Trophoblast cell (in vitro differentiated cells and primary cell): Measurements from ENCODE around the gene SYP.

Source experiments
- DNase-seq, 2 donors: peaks; one replicate each; pipeline ENCODE4 v3.0.0-alpha.2; 2016
- H2AFZ ChIP-seq: 2 replicates; pipeline ENCODE4 v1.6.1; 2013; ENCODE audit warnings: low read length, moderate library complexity, mild to moderate bottlenecking; ENCODE audit not compliant: insufficient read depth, poor library complexity
- H2AK5ac ChIP-seq: 2 replicates; pipeline ENCODE4 v1.6.1; 2013; ENCODE audit warnings: mild to moderate bottlenecking, low read length
- H2BK120ac ChIP-seq: 2 replicates; pipeline ENCODE4 v1.6.1; 2013; ENCODE audit warnings: low read length, mild to moderate bottlenecking, moderate library complexity; ENCODE audit not compliant: insufficient read depth, poor library complexity
- H2BK12ac ChIP-seq: 2 replicates; pipeline ENCODE4 v1.6.1; 2013; ENCODE audit warnings: mild to moderate bottlenecking, low read length, moderate library complexity
- H2BK5ac ChIP-seq: 2 replicates; pipeline ENCODE4 v1.6.1; 2013; ENCODE audit warnings: low read length, low read depth, moderate library complexity, mild to moderate bottlenecking; ENCODE audit not compliant: poor library complexity
- H3K14ac ChIP-seq: 2 replicates; pipeline ENCODE4 v1.6.1; 2013; ENCODE audit warnings: mild to moderate bottlenecking, low read length
- H3K18ac ChIP-seq: 2 replicates; pipeline ENCODE4 v1.6.1; 2013; ENCODE audit warnings: mild to moderate bottlenecking, low read length
- H3K23ac ChIP-seq: 2 replicates; pipeline ENCODE4 v1.6.1; 2013; ENCODE audit warnings: low read length
- H3K27ac ChIP-seq: 2 replicates; pipeline ENCODE4 v1.5.1; 2013; ENCODE audit warnings: low read depth, mild to moderate bottlenecking, inconsistent platforms, low read length, moderate library complexity
- H3K27me3 ChIP-seq: 2 replicates; pipeline ENCODE4 v1.6.1; 2013; ENCODE audit warnings: inconsistent platforms, mild to moderate bottlenecking, low read length, moderate library complexity; ENCODE audit not compliant: insufficient read depth
- H3K36me3 ChIP-seq, 2 experiments: 1 replicate in 1 of 2; 2 replicates in 1 of 2; pipeline ENCODE4 v1.6.1; 2013; ENCODE audit warnings: low read length in 2 of 2, mild to moderate bottlenecking in 2 of 2, moderate library complexity in 1 of 2; ENCODE audit not compliant: insufficient read depth in 2 of 2, control insufficient read depth in 1 of 2
- H3K4ac ChIP-seq: 2 replicates; pipeline ENCODE4 v1.6.1; 2013; ENCODE audit warnings: low read depth, mild to moderate bottlenecking, low read length, moderate library complexity
- H3K4me1 ChIP-seq, 2 experiments: 1 replicate in 1 of 2; 2 replicates in 1 of 2; pipeline ENCODE4 v1.6.1; 2013; ENCODE audit warnings: low read length in 2 of 2, mild to moderate bottlenecking in 2 of 2, moderate library complexity in 1 of 2; ENCODE audit not compliant: insufficient read depth in 2 of 2, control insufficient read depth in 1 of 2
- H3K4me2 ChIP-seq: 2 replicates; pipeline ENCODE4 v1.6.1; 2013; ENCODE audit warnings: inconsistent platforms, mild to moderate bottlenecking, low read length, moderate library complexity
- H3K4me3 ChIP-seq: 2 replicates; pipeline ENCODE4 v1.5.1; 2013; ENCODE audit warnings: mild to moderate bottlenecking, low read depth, low read length, inconsistent platforms
- H3K79me1 ChIP-seq: one replicate; pipeline ENCODE4 v1.6.1; 2013; ENCODE audit warnings: low read length
- H3K79me2 ChIP-seq: 2 replicates; pipeline ENCODE4 v1.6.1; 2013; ENCODE audit warnings: low read length, mild to moderate bottlenecking; ENCODE audit not compliant: control insufficient read depth, insufficient read depth, poor library complexity
- H3K9ac ChIP-seq: 2 replicates; pipeline ENCODE4 v1.6.1; 2013; ENCODE audit warnings: mild to moderate bottlenecking, low read length
- H3K9me3 ChIP-seq: 2 replicates; pipeline ENCODE4 v1.6.1; 2013; ENCODE audit warnings: low read depth, mild to moderate bottlenecking, control low read depth, inconsistent platforms, low read length; ENCODE audit not compliant: insufficient read depth
- H4K12ac ChIP-seq: 2 replicates; pipeline ENCODE4 v1.6.1; 2013; ENCODE audit warnings: low read depth, mild to moderate bottlenecking, low read length, moderate library complexity
- H4K8ac ChIP-seq: 2 replicates; pipeline ENCODE4 v1.6.1; 2013; ENCODE audit warnings: low read depth, mild to moderate bottlenecking, low read length, moderate library complexity
- H4K91ac ChIP-seq: one replicate; pipeline ENCODE4 v1.6.1; 2013; ENCODE audit warnings: low read depth, mild to moderate bottlenecking, low read length, moderate library complexity
- WGBS: extraction: QIAGEN DNeasy Blood & Tissue Kit; methylation state at CpG from one replicate; pipeline ENCODE4 v1.1.7; 2013; ENCODE audit warnings: missing lambda C conversion rate; ENCODE audit not compliant: insufficient read length, insufficient coverage; ENCODE audit errors: extremely low coverage; 5-methylcytosine and 5-hydroxymethylcytosine counted together

SYP gene

DNA sequence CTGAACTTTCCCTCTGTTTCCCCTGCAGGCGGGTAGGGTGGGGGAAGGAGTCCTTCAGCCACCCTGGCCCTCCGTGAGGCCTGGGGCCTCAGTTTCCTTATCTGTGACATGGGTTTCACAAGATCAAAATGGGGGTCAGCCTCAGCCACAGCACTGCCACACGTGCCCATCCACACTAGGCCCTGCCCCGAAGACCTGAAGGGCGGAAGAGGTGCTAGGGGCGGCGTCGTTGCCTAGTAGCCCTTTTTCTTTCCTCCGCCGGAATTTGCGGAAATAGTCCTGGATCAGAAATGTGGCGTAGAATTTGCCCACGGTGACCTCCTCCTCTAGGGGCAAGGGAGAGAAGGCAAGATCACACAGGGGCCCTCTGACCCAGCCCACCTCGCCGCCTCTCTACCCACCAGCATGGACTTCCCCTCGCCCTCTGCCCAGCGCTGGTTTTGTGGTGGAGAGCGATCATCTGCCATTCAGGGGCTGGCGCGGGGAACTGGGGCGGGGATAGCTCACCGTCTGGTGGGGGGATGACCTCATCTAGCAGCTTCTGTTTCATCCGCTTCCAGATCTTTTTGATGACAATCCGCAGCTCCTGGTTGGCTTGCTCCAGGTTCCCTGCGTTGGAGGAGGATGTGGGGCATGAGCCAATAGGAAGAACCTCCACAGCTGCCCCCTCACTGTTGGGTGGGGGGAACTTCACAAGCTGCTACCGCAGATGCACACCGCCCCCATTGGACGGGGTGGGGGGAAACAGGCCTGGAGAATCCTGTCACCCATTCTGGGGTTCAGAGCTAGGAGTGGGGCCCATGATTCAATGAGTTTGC lies 9.7 kb upstream of the SYP start:
- H3K27me3 ChIP-seq = no peaks in the 10 kb centered on the region
- no peak overlapping the region for H3K4ac ChIP-seq
- H3K27ac ChIP-seq = no peak overlapping the region
- no peak overlapping the region for H4K12ac ChIP-seq
- H3K4me2 ChIP-seq = no peak overlapping the region
- no peak overlapping the region for H3K14ac ChIP-seq
- no peak overlapping the region for H2BK120ac ChIP-seq
- no CpG with 5 or more reads among the region's 28 CpGs for WGBS
- H3K23ac ChIP-seq = no peak overlapping the region
- H4K91ac ChIP-seq = no peak overlapping the region
- H2AFZ ChIP-seq = no peak overlapping the region
- H3K9ac ChIP-seq = no peak overlapping the region
- no peak overlapping the region for H3K18ac ChIP-seq
- H3K9me3 ChIP-seq = no peaks in the 10 kb centered on the region
- no peaks in the 10 kb centered on the region for H3K79me1 ChIP-seq
- no peak overlapping the region for H2AK5ac ChIP-seq
- H2BK5ac ChIP-seq = no peak overlapping the region
- no peak overlapping the region for H3K4me3 ChIP-seq
- H3K4me1 ChIP-seq = no peaks in the 10 kb centered on the region
- no peak overlapping the region for H4K8ac ChIP-seq
- no peaks in the 10 kb centered on the region for H3K36me3 ChIP-seq
- no peak for DNase-seq
- no peaks in the 10 kb centered on the region for H3K79me2 ChIP-seq
- no peak overlapping the region for H2BK12ac ChIP-seq

DNA sequence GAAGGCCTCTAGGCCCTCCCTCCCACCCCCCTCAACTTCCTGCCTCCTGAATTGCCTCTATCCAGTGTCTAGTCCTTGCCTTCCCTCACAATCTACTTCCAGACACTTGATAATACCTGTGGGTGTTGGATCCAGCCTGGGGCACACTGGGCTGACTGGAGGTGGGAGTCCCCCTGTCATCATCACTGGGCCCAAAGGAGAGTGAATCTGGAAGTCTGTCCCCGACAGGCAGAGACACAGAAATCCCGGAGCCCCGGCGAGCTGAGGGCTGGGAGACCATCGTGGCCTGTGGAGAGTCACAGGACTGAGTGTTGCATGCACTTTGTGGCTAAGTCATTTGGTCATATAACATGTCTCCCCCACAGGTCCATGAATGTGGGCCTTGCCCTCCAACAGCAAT lies 8.4 kb upstream of the SYP start:
- Histone ChIP-seq H2AK5ac (no peak overlapping the region), H2BK5ac (no peak overlapping the region), H3K18ac (no peak overlapping the region), H2AFZ (no peak overlapping the region), H3K27ac (no peak overlapping the region), H3K79me1 (no peaks in the 10 kb centered on the region), H3K4ac (no peak overlapping the region), H3K9ac (no peak overlapping the region), H4K12ac (no peak overlapping the region), H3K9me3 (no peaks in the 10 kb centered on the region), H2BK12ac (no peak overlapping the region), H3K79me2 (no peaks in the 10 kb centered on the region), H3K14ac (no peak overlapping the region), H3K4me3 (no peak overlapping the region), H2BK120ac (no peak overlapping the region), H3K23ac (no peak overlapping the region), H3K4me2 (no peak overlapping the region), H3K36me3 (no peaks in the 10 kb centered on the region), H3K27me3 (no peaks in the 10 kb centered on the region), H4K8ac (no peak overlapping the region), H4K91ac (no peak overlapping the region), H3K4me1 (no peaks in the 10 kb centered on the region)
- WGBS = no CpG with 5 or more reads among the region's 5 CpGs
- DNase-seq = no peak

DNA sequence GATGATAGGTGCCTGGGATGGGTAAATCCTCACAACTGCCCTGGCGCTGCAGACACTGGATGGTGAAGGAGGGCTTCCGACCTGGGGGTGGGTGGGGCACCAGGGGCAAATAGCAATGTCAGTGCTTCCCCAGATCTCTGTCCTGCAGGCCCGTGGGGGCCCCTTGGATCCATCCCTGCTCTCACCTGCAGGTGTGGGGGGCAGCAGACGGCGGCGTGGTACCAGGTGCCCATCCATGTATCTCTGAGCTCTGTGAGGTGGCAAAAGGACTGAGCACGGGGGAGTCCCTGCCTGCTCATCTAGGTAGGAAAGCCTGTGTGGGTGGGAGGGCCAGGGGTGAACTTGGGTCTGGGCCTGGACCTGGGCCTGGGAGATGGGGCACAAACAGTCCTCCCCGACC lies 6.5 kb upstream of the SYP start:
- H3K9me3 ChIP-seq = no peaks in the 10 kb centered on the region
- H2AFZ ChIP-seq = no peak overlapping the region
- H2BK5ac ChIP-seq = no peak overlapping the region
- no peak overlapping the region for H3K18ac ChIP-seq
- H3K14ac ChIP-seq = no peak overlapping the region
- H2BK12ac ChIP-seq = no peak overlapping the region
- no CpG with 5 or more reads among the region's 8 CpGs for WGBS
- H3K23ac ChIP-seq = no peak overlapping the region
- no peaks in the 10 kb centered on the region for H3K27me3 ChIP-seq
- no peaks in the 10 kb centered on the region for H3K36me3 ChIP-seq
- H4K8ac ChIP-seq = no peak overlapping the region
- no peak overlapping the region for H3K4ac ChIP-seq
- no peak overlapping the region for H3K9ac ChIP-seq
- H3K4me1 ChIP-seq = no peaks in the 10 kb centered on the region
- H3K27ac ChIP-seq = no peak overlapping the region
- H3K79me2 ChIP-seq = no peaks in the 10 kb centered on the region
- H3K4me3 ChIP-seq = no peak overlapping the region
- no peak overlapping the region for H2AK5ac ChIP-seq
- no peak overlapping the region for H3K4me2 ChIP-seq
- no peak overlapping the region for H4K12ac ChIP-seq
- no peak overlapping the region for H2BK120ac ChIP-seq
- DNase-seq = no peak
- H3K79me1 ChIP-seq = no peaks in the 10 kb centered on the region
- H4K91ac ChIP-seq = no peak overlapping the region

DNA sequence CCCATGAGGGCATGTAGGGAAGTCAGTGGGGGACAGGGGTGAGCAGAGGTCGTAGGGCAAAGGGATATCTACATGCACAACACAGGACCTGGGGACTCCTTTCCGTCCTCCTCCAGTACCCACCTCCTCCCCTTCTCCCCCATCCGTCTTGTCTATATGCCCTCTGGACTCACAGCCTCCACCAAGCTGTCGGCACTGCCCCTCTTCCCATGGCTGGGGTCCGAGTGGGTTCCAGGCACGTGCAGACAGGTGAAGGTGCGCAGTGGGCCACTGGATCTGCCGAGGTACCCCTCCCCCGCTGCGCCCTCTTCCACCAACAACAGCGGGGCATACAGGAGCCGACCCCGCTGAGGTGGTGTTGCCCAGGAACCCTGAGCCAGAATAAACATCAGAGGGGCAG lies 5.5 kb upstream of the SYP start:
- Histone ChIP-seq H4K8ac (no peak overlapping the region), H3K4me3 (no peak overlapping the region), H3K36me3 (no peaks in the 10 kb centered on the region), H4K91ac (no peak overlapping the region), H2AK5ac (no peak overlapping the region), H3K18ac (no peak overlapping the region), H2BK12ac (no peak overlapping the region), H3K27me3 (no peaks in the 10 kb centered on the region), H3K9ac (no peak overlapping the region), H3K79me2 (no peaks in the 10 kb centered on the region), H3K4me1 (peaks cover 0 to under 1% of the 10 kb centered on the region in 2 experiments), H2BK120ac (no peak overlapping the region), H3K27ac (no peak overlapping the region), H3K4ac (no peak overlapping the region), H3K9me3 (no peaks in the 10 kb centered on the region), H2AFZ (no peak overlapping the region), H2BK5ac (no peak overlapping the region), H3K23ac (no peak overlapping the region), H4K12ac (peak overlapping the region; percentile 54), H3K4me2 (no peak overlapping the region), H3K79me1 (no peaks in the 10 kb centered on the region), H3K14ac (no peak overlapping the region)
- DNase-seq = no peak
- no CpG with 5 or more reads among the region's 13 CpGs for WGBS
